Endothelial cell of umbilical vein (primary cell): ENCODE data around the gene INMT. TPM values are rescaled to one million over a fixed set of nuclear protein-coding genes. Genes with fewer than 3 reads are reported as not detected.

ENCODE experiments used
- BruUV-seq: library from RNA; stranded (reverse); fragments of 400-500 nt; replicated peaks from 2 replicates; lab custom pipeline; 2021; lab: Mats Ljungman, UMichigan
- CTCF ChIA-PET: fragments of 300-600, 350-600 bp; sonication (Branson Sonifier 250); formaldehyde crosslinking; loops from one replicate; lab custom pipeline; 2021; ENCODE audit warnings: antibody characterized with exemption, inconsistent platforms; lab: Charles Lee
- POLR2A ChIA-PET: fragments of 300-600, 350-600 bp; sonication (Branson Sonifier 250); formaldehyde crosslinking; loops from one replicate; lab custom pipeline; 2021; ENCODE audit warnings: antibody characterized with exemption, inconsistent platforms; lab: Charles Lee
- DNase-seq: peaks from one replicate; pipeline ENCODE4 v3.0.0-alpha.2; 2011; ENCODE audit warnings: low read depth, low spot score
- FAIRE-seq: peaks from 2 replicates; lab custom pipeline; 2011; peaks lifted over from hg19 to GRCh38; lab: Jason Lieb, UNC
- H2AFZ ChIP-seq: 2 replicates; pipeline ENCODE4 v1.6.0; 2012; ENCODE audit warnings: low read depth, low read length, control low read depth, inconsistent platforms
- H3K27ac ChIP-seq: 2 replicates; pipeline ENCODE4 v1.5.1; 2011; ENCODE audit warnings: low read depth, mild to moderate bottlenecking, control low read depth, low read length, moderate library complexity; ENCODE audit not compliant: insufficient read depth
- H3K27me3 ChIP-seq, 2 experiments: 2 replicates each; pipeline versions ENCODE4 v1.6.0 to v1.6.1; 2011; ENCODE audit warnings: low read length in 2 of 2, mixed read lengths in 1 of 2; ENCODE audit not compliant: control insufficient read depth in 2 of 2, insufficient read depth in 2 of 2
- H3K36me3 ChIP-seq, 2 experiments: 2 replicates in 1 of 2; 3 replicates in 1 of 2; pipeline ENCODE4 v1.5.1; 2011; ENCODE audit warnings: low read length in 2 of 2, mild to moderate bottlenecking in 1 of 2, moderate library complexity in 1 of 2; ENCODE audit not compliant: control insufficient read depth in 2 of 2, insufficient read depth in 2 of 2; ENCODE audit errors: extremely low read depth in 1 of 2
- H3K4me1 ChIP-seq: 3 replicates; pipeline ENCODE4 v1.5.1; 2011; ENCODE audit warnings: mild to moderate bottlenecking, low read length; ENCODE audit not compliant: control insufficient read depth, insufficient read depth; ENCODE audit errors: extremely low read depth
- H3K4me2 ChIP-seq: 2 replicates; pipeline ENCODE4 v1.6.1; 2011; ENCODE audit warnings: low read length, control low read depth, mixed read lengths; ENCODE audit not compliant: insufficient read depth
- H3K4me3 ChIP-seq, 3 experiments: fragments of 200-600 bp in 1 of 3; sonication (generic), shearing (Covaris generic) in 1 of 3; replicated peaks in 1 of 3; 2 replicates each; pipeline ENCODE4 v1.5.1; 2011 to 2016; ENCODE audit warnings: control low read depth in 3 of 3, low read length in 3 of 3, mild to moderate bottlenecking in 2 of 3, inconsistent platforms in 1 of 3, low read depth in 1 of 3, moderate library complexity in 1 of 3; ENCODE audit not compliant: insufficient read depth in 1 of 3
- H3K79me2 ChIP-seq: 2 replicates; pipeline ENCODE4 v1.6.0; 2012; ENCODE audit warnings: low read length, inconsistent platforms; ENCODE audit not compliant: control insufficient read depth, insufficient read depth
- H3K9ac ChIP-seq: replicated peaks from 2 replicates; pipeline ENCODE3; 2011; ENCODE audit warnings: low read length, control low read depth; ENCODE audit not compliant: insufficient read depth; ENCODE audit errors: extremely low read depth
- H3K9me1 ChIP-seq: replicated peaks from 3 replicates; pipeline ENCODE4 v1.6.0; 2011; ENCODE audit warnings: mild to moderate bottlenecking, low read length; ENCODE audit not compliant: control insufficient read depth, insufficient read depth; ENCODE audit errors: extremely low read depth
- H3K9me3 ChIP-seq: replicated peaks from 2 replicates; pipeline ENCODE4 v1.5.1; 2012; ENCODE audit warnings: low read length, inconsistent platforms; ENCODE audit not compliant: control insufficient read depth, insufficient read depth
- H4K20me1 ChIP-seq: replicated peaks from 2 replicates; pipeline ENCODE3; 2011; ENCODE audit warnings: mild to moderate bottlenecking, low read length; ENCODE audit not compliant: control insufficient read depth, insufficient read depth; ENCODE audit errors: extremely low read depth
- CTCF ChIP-seq, 2 donors: IDR thresholded peaks; 1 replicate in 1 of 2; 2 replicates in 1 of 2; pipeline ENCODE4 v1.5.1; 2011; ENCODE audit warnings: low read length in 2 of 2, mild to moderate bottlenecking in 2 of 2, moderate library complexity in 2 of 2, control low read depth in 1 of 2, inconsistent platforms in 1 of 2, low read depth in 1 of 2; ENCODE audit not compliant: insufficient read depth in 1 of 2; ENCODE audit errors: extremely low read depth in 1 of 2
- EZH2 ChIP-seq: IDR thresholded peaks from 2 replicates; pipeline ENCODE4 v1.6.1; 2012; ENCODE audit warnings: borderline replicate concordance, low read depth, mild to moderate bottlenecking, moderate library complexity, low read length, inconsistent platforms; ENCODE audit not compliant: severe bottlenecking
- FOS ChIP-seq: IDR thresholded peaks from 2 replicates; pipeline ENCODE4 v1.6.1; 2011; ENCODE audit warnings: mild to moderate bottlenecking, low read length, moderate library complexity, borderline replicate concordance; ENCODE audit not compliant: insufficient read depth
- GATA2 ChIP-seq: IDR thresholded peaks from 2 replicates; pipeline ENCODE4 v1.7.0; 2011; ENCODE audit warnings: low read depth, mild to moderate bottlenecking, moderate library complexity, mixed read lengths, low read length; ENCODE audit not compliant: insufficient read length, insufficient read depth
- JUN ChIP-seq: IDR thresholded peaks from 2 replicates; pipeline ENCODE4 v1.6.1; 2011; ENCODE audit warnings: borderline replicate concordance, low read depth; ENCODE audit not compliant: insufficient read length, insufficient read depth
- MAX ChIP-seq: IDR thresholded peaks from 2 replicates; pipeline ENCODE4 v1.6.1; 2011; ENCODE audit not compliant: insufficient read depth, insufficient read length
- MYC ChIP-seq: IDR thresholded peaks from one replicate; pipeline ENCODE4 v1.6.1; 2011; ENCODE audit warnings: mild to moderate bottlenecking, low read depth, low read length
- POLR2AphosphoS5 ChIP-seq: IDR thresholded peaks from 2 replicates; pipeline ENCODE4 v1.6.1; 2012; ENCODE audit warnings: low read depth, mild to moderate bottlenecking, control low read depth, low read length, moderate library complexity; ENCODE audit not compliant: insufficient read depth
- dilution Hi-C: fragments of 300-500 bp; cut with MboI; formaldehyde crosslinking; loops from one replicate; pipeline ENCODE4 v1.15.0; 2019; ENCODE audit warnings: low sequenced_read_pairs; ENCODE audit not compliant: extremely low pct_ligation_motif_present
- intact Hi-C: fragments of 100-400 bp; cut with micrococcal nuclease; formaldehyde crosslinking; loops from one replicate; pipeline ENCODE4 v1.10.0; 2022
- polyA plus RNA-seq, 4 experiments: library from polyadenylated mRNA; depleted of rRNA in 3 of 4; stranded (reverse) in 3 of 4; unstranded in 1 of 4; fragments of >200 nt; gene quantifications; 2 replicates each; pipeline versions ENCODE4 v1.2.1 to v1.2.3, GENCODE V29; 2011 to 2012; ENCODE audit warnings: missing spikeins in 1 of 4
- total RNA-seq: library from RNA; stranded (reverse); gene quantifications from 2 replicates; pipeline ENCODE4 v1.2.3, GENCODE V29; 2021

The INMT gene
- total and polyA plus RNA-seq, 2 donors (not counting 3 experiments of a cell fraction or from before 2014, with no cell fraction given): not detected

- POLR2A ChIA-PET: no interaction called here
- FAIRE-seq (no peak), DNase-seq (no peak)
- no peak overlapping the region for H3K9ac ChIP-seq
- H3K36me3 ChIP-seq: no peaks in the 10 kb centered on the region
- no peak overlapping the region for H3K4me3 ChIP-seq
- H2AFZ ChIP-seq: no peak overlapping the region
- no peaks in the 10 kb centered on the region for H3K9me1 ChIP-seq
- CTCF ChIA-PET: interaction anchor here (1.2 to 1.7 kb wide), 2 partner anchors 13 to 379 kb away, joined by 3 to 6 read pairs; no protein-coding TSS in a partner anchor
- H3K79me2 ChIP-seq: no peaks in the 10 kb centered on the region
- intact Hi-C loops (loop anchor here (1.0 to 5.0 kb wide), 3 partner anchors 231 to 467 kb away; no protein-coding TSS in a partner anchor), dilution Hi-C loops (no loop called here)
- no peaks in the 10 kb centered on the region for H3K4me1 ChIP-seq
- peaks cover 0 to under 1% of the 10 kb centered on the region in 2 experiments for H3K27me3 ChIP-seq
- TF ChIP-seq POLR2AphosphoS5: no peak
- TF ChIP-seq MYC: no peak
- TF ChIP-seq MAX: no peak
- TF ChIP-seq FOS: no peak
- no peak for TF ChIP-seq GATA2
- TF ChIP-seq JUN: no peak
- no peak for TF ChIP-seq EZH2
- TF ChIP-seq CTCF (IDR thresholded peaks at IDR 0.05; ENCODE audit: extremely low read depth in 1 of 2, insufficient read depth in 1 of 2, low read depth in 1 of 2, low read length in 2 of 2): no peak
- no peaks in the 10 kb centered on the region for H3K9me3 ChIP-seq
- H3K4me2 ChIP-seq: no peak overlapping the region
- no TSS peak for BruUV-seq
- no peak overlapping the region for H3K27ac ChIP-seq
- no peaks in the 10 kb centered on the region for H4K20me1 ChIP-seq
These were observed 7.9 kb upstream of the INMT start for GRCh38 chr7:30744075-30744417.
